DMS114 treated with DMSO at 0.1 percent for 48 hours (cell line): Measurements from ENCODE around the gene OSTC.

ENCODE experiments used
- DNase-seq: peaks from one replicate; lab custom pipeline; 2025; ENCODE audit not compliant: unreplicated experiment; lab: John Stamatoyannopoulos, UW

Gene OSTC

DNA sequence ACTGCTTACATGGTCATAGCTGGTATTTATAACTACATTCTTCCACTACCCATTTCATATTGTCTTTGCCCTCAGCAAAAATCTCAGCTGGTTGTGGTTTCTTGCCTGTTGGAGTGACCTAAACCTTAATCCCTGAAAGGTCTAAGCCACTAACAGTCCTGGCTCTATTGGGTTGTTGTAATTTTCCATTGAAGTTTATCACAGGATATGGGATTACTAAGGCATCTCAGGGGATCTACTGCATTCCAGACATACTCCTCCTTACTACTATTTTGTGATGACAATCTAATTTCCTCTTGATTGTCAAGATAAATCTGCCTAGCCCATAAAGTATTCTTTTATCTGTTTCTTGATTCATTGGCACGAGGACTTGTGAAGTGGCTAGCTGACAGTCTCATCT is 6.2 kb upstream of the OSTC start:
- no peak for DNase-seq

DNA sequence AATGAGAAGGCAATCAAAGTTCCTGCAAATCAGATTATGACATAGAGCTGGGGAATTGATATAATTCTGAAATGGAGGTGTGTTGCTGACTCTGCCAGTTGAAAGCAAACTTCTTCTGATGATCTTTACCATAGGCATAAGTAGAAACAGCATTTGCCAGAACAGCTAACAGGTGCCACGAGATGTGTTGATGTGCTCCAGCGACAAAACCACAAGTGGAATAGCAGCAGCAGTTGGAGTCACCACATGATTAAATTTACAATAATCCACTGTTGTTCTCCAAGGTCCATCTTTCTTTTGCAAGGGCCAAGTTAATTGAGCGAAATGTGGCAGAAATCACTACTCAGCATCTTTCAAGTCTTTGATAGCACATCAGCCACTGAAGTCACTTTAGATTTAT is 3.7 kb upstream of the OSTC start:
- no peak for DNase-seq

DNA sequence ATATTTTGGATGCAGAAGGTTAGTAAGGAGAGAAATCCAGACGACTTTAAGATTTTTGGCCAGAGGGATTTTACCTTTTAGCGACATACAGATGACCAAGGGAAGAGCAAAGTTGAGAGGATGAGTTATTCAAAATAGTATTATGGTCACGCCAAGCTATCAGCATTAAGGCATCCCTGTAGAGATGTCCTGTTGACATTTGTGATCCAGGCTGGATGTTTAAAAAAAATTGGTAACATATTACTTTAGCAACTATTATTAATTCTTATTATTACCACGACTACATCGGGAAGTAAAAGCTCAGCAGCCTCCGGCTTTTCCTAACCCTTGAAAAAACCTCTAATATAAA is 562 bp upstream of the OSTC start:
- DNase-seq: no peak

DNA sequence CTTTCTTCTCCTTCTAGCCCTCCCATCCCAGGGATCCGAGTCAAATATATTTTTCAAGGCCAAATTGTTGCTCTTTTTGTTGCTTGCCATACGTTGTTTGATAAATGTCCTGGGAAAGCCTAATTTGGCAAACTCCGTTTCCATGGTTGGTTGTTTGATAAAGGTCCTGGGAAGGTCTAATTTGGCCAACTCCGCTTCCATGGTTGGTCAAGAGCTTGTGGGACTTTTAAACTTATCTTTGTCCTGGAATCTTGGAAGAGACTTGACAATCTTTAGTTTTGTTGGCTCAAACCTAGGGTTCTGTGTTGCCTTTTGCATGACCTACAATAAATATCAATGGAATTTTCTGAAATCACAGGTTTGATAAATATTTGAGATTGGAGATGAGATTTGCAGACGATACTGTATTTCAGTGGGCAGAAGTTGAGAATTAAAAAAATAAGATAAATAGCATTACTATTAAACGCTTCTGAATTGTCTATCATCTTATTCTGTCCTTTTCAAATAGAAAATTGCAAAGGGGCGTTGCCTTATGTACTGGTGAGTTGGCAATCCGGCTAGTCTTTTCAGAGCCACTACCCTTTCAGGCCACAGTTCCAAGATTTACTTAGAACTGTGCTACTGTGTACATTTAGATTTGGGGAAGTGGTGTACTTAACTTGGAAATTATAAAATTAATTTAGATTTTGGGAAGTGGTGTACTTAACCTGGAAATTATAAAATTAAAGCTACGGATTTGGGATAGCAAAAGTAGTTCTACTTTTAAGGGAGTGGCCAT is 804 bp downstream of the OSTC start:
- DNase-seq: no peak

DNA sequence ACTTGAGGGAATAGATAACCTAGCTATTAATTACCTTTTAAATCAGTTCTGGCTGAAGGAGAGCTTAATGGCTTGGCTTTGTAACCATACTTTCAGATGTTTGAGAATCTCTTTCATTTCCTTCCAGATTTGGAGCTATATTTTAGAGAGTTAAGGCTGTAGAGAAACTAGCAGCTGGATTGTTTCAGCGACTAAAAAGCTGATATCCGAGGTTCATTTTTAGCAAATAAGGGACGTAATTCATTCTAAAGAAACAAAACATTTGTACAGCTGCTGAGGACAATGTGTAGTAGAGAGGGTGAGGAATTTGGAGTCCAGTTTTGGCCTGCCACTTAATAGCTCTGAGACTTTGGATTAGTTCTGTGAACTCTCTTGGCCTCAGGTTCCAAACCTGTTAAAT is 12.2 kb downstream of the OSTC start:
- DNase-seq: no peak

DNA sequence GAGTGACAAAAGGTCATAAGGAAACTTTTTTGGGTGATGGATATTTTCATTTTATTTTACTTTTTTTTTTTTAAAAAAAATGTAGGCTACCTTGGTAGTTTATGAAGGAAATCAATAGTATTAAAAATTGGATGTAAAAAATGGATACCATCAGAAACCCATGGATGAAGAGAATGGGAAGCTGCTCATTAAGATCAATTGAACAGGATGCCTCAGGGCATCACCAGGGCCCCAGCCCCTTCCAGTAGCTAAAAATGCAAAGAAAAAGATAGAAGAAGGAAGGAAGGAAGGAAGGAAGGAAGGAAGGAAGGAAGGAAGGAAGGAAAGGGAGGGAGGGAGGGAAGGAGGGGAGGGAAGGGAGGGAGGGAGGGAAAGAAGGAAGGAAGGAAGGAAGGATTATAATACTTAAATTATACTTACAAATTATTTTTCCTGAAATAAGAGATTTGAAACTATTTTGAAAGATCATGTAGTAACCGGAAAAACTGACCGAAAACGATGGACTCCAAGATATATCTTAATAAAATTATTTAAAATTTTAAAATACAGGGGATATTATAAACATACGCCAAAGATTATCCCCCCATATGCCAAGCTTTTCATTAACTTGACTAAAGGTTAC is 24.1 kb downstream of the OSTC start:
- no peak for DNase-seq

DNA sequence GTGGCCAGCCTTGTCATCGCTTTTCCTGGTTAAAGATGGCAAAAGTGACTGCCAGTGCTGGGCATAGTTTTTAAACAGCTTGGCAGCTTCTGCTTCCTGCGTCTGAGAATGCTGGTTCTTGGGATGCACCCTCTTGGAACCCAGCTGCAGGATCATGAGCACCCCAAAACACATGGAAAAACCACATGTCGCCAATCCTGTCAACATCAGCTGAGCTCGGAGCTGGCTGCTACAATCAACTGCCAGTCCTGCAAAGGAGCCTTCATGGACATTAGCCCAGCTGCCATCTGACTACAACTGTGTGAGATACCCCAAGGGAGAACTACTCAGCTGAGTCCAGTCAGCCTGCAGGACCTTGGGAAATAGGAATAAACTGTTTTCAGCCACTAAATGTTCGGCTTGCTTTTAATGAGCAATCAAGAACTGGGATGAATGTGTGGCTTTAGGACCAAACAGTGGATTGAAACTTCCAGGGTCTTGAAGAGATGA is 31.0 kb downstream of the OSTC start:
- DNase-seq: no peak

DNA sequence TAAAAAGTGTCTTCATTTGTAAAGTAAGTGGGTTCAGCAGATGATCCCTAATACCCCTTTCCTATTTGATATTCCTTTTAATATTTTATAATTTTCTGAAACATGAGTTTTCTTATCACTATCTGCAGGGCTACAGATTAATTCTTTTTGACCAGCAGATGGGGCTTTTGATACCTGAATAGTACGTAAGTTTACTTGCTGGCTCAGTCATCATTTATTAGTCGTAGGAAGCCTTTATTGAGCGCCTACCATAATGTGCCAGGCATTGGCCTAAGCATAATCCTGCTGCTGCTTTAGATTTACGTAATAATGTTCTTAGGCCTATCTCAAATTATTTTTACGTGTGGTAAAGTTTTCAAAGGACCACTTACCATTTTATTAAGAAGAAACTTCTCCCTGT is 33.1 kb downstream of the OSTC start:
- DNase-seq: no peak

DNA sequence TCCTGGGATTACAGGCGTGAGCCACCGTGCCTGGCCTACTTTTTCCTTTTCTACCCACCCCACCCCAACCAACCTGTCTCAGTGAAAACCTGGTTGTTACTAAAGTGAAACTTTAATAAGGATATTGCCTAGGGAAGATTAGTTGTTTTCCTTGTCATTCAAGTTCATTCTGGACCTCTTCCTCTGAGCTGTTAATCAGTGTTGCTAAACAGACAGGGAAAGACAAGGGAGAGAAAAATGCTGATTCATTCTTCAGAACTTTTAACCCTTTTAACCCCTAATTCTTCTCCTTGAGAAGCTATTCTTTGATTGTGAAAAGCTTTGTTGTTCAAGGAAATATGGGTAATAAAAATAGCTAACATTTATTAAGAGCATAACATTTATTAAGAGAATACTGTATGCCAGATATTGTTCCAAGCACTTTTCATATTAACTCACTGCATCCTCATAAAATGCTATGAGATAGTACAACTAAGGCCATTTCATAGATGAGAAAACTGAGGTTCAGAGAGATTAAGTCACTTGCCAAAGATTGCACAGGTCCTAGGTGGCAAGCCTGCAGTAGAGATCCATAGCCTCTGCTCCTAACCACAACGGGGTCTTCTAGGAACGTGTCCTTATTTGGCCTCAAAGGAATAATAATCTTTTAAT is 34.8 kb downstream of the OSTC start:
- no peak for DNase-seq

DNA sequence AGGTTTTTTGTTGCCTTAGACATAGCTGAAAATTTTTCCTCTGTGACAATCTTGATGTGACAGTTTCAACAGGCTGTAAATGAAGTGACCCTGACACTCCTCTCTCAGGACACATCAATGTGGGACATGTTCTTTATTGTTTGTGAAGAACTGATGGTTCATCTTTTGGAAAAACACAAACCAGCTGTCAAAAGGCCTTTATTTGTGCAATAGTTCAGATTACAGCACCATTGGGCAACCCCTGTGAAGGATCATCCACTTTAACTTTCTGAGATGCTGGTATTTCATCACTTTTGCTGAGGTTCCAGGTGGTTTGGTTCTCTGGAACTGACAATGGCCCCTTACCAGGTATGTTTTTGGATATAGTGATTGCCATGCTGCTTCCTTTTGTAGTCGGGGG is 40.3 kb downstream of the OSTC start:
- DNase-seq: no peak

DNA sequence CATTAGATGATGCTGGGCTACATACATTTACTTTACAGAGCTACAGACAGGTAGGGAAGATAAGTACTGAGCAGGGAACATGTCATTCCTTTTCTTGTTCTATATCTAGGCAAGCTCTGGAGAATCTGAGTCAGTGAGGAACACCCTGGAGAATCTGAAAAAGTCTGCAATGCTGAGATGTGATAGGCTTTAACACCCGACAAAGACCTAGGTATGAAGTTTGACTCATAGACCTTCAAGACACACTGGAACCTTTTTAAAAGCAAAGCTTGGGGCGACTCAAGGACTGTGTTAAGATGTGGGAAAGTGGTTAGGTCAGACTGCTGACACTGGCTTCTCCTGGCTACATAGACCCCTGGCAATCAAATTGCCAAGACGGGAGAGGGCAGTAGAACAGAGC is 42.8 kb downstream of the OSTC start:
- DNase-seq: no peak

DNA sequence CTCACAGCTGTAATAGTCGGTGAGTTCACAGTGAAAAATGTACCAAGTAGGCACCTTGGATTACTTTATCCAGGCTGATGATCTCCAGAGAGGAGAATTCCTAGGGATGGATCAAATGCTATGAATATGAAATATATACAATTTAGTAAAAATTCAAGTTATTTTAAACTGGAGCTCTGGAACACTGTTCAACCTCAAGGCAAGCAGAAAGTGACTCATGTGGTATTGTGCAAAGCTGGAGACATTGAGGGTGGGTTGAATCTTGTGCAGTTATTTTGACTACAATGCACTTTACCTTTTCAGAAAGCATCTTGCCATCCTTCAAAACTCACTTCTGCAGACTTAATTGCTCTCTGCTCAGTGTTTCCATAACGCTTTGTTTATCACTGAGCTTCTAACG is 43.4 kb downstream of the OSTC start:
- DNase-seq: no peak

DNA sequence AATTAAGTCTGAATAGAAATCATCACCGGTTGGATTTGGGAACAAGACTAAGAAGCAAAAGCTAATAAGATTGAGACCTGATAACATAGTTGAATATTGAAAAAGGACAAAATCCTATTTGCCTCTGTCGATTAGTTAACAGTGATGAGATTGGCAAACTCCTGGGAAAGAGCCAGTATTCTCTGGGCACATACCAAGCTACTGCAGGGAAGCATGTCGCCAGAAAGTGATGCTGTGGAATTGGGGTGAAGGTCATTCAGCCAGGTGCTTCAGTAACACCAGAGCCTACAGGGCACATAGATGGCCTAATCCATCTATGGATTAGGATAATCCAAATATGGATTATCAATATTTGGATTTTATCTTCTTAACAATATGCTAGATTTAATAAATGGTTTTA is 44.0 kb downstream of the OSTC start:
- no peak for DNase-seq

DNA sequence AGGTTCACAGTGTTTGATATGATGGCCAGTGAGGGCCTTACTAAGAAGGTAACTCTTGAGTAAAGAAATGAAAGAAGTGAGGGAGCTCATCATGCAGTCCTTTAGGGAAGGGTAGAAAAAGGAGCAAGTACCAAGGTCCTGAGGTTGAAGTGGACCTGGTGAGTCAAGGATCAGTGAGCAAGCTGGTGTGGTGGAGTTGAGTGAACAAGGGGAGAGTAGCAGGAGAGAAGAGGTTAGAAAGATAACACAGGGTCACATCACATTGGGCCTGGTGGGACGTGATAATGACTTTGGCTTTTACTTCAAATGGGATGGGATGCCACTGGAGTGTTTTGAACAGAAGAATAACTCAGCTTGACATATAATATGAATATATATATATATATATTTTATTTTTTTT is 44.7 kb downstream of the OSTC start:
- no peak for DNase-seq

DNA sequence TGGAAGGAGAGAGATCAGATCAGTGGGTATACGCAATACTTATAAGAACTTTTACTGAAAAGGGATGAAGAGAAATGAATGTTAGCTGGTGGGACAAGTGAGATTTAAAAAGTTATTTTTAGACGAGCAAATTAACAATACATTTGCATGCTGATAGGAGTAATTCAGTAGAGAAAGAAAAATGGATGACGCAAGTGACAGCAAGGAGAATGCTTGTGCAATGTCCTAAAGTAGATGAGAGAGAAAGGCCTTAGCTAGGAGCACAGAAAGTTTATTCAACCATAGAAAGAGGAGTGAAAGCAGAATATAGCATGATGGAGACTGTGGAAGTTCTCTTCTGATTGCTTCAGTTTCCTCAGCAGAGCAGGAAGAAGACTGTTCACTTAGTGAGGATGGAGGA is 45.8 kb downstream of the OSTC start:
- no peak for DNase-seq

DNA sequence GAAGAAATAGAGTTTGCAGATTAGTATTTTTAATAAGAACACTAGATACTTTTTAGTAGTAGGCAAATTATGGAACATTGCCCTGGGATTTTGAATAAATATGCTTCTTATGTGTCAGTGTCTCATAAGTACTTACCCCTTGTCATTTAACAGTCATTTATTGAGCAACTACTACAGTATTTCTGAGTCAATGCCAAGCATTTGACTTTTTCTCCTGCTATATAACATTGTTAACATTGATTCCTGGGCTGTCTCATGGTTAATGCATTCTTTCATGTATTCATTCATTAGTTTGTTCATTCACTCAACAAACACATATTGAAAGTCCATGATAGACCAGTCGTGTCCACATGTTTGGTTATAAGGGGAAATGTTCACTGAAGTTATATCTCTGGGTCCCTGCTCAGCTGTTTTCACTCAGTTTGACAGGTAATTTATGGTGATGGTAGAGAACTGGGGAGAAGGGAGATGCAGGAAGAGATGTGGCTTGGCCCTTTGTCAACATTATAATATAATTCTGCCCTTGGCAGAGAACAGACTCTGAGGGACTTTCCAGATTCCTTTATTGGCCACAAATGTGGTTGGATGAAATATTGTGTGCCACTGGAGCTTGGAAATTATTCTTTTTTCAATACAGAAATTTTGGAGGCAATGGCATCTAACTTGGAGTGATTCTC is 49.8 kb downstream of the OSTC start:
- DNase-seq: no peak

DNA sequence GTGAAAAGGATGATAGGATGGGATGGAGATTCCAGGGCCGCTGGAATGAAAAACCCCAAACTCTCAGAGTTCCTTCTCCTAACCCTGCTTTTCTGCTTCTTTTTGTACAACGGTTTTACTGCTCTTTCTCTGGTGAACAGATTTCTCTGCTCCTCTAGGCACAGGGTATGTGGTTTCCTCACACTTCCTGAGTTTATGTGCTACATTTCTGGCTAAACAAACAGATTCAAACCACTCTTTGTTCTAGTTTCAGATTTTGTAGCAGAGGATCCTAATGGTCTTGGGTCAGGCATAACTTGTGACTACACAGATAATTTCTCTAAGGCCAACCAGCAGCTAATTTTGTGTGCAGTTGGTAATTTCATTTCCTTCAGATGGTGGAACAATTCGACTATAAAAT is 52.6 kb downstream of the OSTC start:
- no peak for DNase-seq

DNA sequence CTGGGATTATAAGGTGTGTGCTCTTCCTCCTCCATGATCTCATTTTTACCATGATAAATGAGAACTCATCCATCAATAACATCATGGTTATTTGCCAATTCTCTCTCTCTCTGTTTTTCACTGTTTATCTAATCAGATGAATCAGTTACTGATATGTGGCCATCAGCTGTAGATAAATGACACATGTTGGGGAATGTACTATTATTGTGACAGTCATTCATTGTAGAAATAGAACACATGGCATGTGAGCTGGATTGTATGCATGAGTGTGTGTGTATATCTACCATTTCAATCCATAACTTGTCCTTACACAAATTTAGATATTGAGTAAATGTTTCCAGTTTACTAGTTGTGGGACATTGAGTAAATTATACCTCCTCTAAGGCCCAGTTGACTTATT is 53.0 kb downstream of the OSTC start:
- no peak for DNase-seq

DNA sequence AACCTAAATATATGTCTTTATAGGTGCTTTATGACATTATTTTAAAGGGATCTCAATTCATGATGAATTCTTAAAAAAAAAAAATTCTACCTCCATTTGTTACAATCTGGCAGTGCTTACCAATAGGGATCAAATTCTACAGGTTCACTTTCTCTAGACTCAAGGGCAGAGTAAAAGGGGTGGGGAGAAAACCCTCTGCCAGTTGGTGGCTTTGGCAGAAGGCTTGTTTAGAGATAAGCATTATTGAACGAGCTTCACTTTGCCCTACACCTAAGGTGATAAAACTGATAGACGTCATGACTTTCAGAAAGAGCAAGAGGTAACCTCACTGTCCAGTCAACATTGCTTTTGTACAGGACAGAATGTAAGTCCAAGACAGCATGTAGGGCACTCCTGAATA is 53.6 kb downstream of the OSTC start:
- DNase-seq: no peak

DNA sequence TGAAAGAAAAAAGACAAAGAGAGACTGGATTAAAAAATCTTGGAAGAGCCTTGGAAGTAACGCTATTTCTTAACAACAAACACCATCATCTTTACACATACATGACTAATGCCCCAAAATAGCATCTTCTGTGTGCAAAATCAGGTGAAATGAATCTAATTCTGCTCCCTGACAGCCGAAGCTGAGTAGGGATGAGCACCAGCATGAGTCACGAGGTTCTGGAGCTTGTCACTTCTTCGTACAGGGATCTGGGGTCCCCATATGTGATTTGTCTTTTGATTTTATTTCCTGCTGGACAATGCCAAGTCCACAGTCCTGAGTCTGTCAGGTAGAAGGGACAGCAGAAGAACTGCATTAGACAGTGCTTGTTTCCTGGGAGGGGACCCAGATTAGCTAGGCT is 55.9 kb downstream of the OSTC start:
- no peak for DNase-seq

DNA sequence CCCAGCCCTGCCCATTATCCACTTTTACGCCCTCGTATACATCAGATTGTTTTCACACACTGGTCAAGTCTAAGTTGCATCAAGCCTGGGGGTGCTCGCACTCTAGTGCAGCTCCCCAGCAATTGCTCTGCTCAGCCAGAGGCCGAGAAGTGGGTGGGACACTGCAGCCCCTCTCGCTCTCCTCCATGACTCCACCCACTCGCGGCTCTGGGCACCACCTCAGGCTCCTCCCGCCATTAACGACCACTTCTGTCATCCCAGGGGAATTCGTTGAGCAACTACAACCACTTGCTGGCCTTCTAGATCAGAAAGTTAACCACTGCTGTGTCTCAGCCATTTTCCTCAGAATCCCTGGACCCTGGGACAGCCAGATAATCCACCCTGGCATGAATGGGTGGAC is 58.8 kb downstream of the OSTC start:
- no peak for DNase-seq

DNA sequence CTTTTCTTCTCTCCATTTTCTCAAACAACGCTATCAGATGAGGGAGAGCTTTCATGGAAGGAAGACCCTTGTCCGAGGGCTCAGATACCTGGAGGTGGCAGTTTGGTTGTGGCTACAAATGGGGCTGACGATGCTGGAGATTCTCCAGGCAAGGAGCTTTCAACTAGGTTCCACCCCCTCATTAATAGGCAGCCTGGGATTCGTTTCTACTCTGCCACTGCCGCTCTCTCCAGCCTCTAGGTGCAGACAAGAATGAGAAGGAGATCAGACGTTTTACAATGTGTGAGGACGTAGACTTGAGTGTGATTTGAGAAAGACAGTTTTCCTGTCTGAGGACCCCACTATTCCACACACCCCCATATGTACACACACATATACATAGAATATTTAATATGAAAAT is 59.3 kb downstream of the OSTC start:
- no peak for DNase-seq
